Measurements from ENCODE around the gene CRYBB3. TPM values are rescaled to one million over a fixed set of nuclear protein-coding genes. Genes with fewer than 3 reads are reported as not detected.

The CRYBB3 gene
- total and polyA plus RNA-seq, 2 of the 4 experiments (the other 2 are of a cell fraction): not detected

GRCh38 chr22:25201557-25202273 lies 2.1 kb downstream of the CRYBB3 start:
- H3K27me3 ChIP-seq (ENCODE audit: control insufficient read depth, insufficient read depth, low read length): no peaks in the 10 kb centered on the region
- no peak overlapping the region for H3K9ac ChIP-seq (ENCODE audit: low read depth, low read length)
- H2AK5ac ChIP-seq (ENCODE audit: low read depth, low read length): no peak overlapping the region
- no peak for TF ChIP-seq BHLHE40 (IDR thresholded peaks at IDR 0.05; ENCODE audit: low read depth, low read length)
- no peak for TF ChIP-seq MXI1 (IDR thresholded peaks at IDR 0.05; ENCODE audit: borderline replicate concordance, low read depth, low read length)
- TF ChIP-seq FOS (IDR thresholded peaks at IDR 0.05; ENCODE audit: low read depth, low read length): no peak
- H3K4me1 ChIP-seq (ENCODE audit: control insufficient read depth, insufficient read depth, low read length): no peaks in the 10 kb centered on the region
- no peak overlapping the region for H3K18ac ChIP-seq (ENCODE audit: low read depth, low read length)
- ATAC-seq (ENCODE audit: low read depth) (no peak), DNase-seq (no peak)
- ChIA-PET CTCF (no interaction called here), POLR2A (ENCODE audit: unreplicated experiment) (no interaction called here)
- no peak overlapping the region for H4K8ac ChIP-seq (ENCODE audit: low read depth in 2 of 2, low read length in 2 of 2)
- H3K4ac ChIP-seq (ENCODE audit: low read depth, low read length): no peak overlapping the region
- H3K56ac ChIP-seq (ENCODE audit: extremely low read depth, insufficient read depth, low read length): no peak overlapping the region
- no peak overlapping the region for H2BK5ac ChIP-seq (ENCODE audit: low read depth, low read length, poor library complexity, severe bottlenecking)
- no peak overlapping the region for H3K27ac ChIP-seq (ENCODE audit: insufficient read depth, low read length)
- H2BK15ac ChIP-seq (ENCODE audit: low read depth, low read length): no peak overlapping the region
- dilution Hi-C loops (cut with HindIII; ENCODE audit: low sequenced_read_pairs, unreplicated experiment): no loop called here
- H2AK9ac ChIP-seq (replicated peaks; ENCODE audit: low read depth, low read length, poor library complexity): no peak overlapping the region
- H3K9me1 ChIP-seq (ENCODE audit: insufficient read depth, low read length): no peaks in the 10 kb centered on the region
- H3K79me1 ChIP-seq (ENCODE audit: low read depth in 1 of 2, low read length in 2 of 2): no peaks in the 10 kb centered on the region
- H3K36me3 ChIP-seq (ENCODE audit: control insufficient read depth, insufficient read depth, low read length): no peaks in the 10 kb centered on the region
- H3K23ac ChIP-seq (ENCODE audit: low read depth, low read length): no peak overlapping the region
- H3K14ac ChIP-seq (replicated peaks; ENCODE audit: low read depth, low read length): no peak overlapping the region
- H4K20me1 ChIP-seq (ENCODE audit: insufficient read depth, low read length): no peaks in the 10 kb centered on the region
- intact Hi-C loops (cut with micrococcal nuclease): loop anchor here (1.0 to 5.0 kb wide), 6 partner anchors 246 to 1159 kb away; no protein-coding TSS in a partner anchor
- no peak overlapping the region for H2AFZ ChIP-seq (replicated peaks; ENCODE audit: low read length, poor library complexity)
- in situ Hi-C loops (cut with MboI; ENCODE audit: low sequenced_read_pairs): no loop called here
- WGBS, 2 experiments (ENCODE audit: extremely low coverage in 2 of 2, insufficient read length in 1 of 2): 20% methylated on average over 2 of the region's 10 CpGs; no CpG with 5 or more reads in 1 of the 2 experiments
- no peak overlapping the region for H3K4me2 ChIP-seq (ENCODE audit: low read depth, low read length)
- H2BK20ac ChIP-seq (ENCODE audit: low read depth, low read length): no peak overlapping the region
- H3K9me3 ChIP-seq (ENCODE audit: control insufficient read depth, insufficient read depth, low read length): no peaks in the 10 kb centered on the region
- no peak overlapping the region for H4K91ac ChIP-seq (ENCODE audit: insufficient read depth, low read depth, low read length)
- no TSS peak for BruUV-seq (replicated peaks)
- H2BK120ac ChIP-seq (ENCODE audit: low read depth, low read length): no peak overlapping the region
- no peak overlapping the region for H4K5ac ChIP-seq (ENCODE audit: low read depth, low read length)
- no peak overlapping the region for H3K4me3 ChIP-seq (ENCODE audit: insufficient read depth, low read depth, low read length)
